Measurements from ENCODE around the gene EIF4G3. TPM values are rescaled to one million over a fixed set of nuclear protein-coding genes. Genes with fewer than 3 reads are reported as not detected.

The EIF4G3 gene
- total and polyA plus RNA-seq, 2 donors (not counting 1 experiment from before 2014, with no cell fraction given) = 53.5 to 67.0 TPM

GRCh38 chr1:20787840-20788795, 388.6 kb downstream of the EIF4G3 start:
- no peaks in the 10 kb centered on the region for H3K9me3 ChIP-seq (ENCODE audit: control insufficient read depth, insufficient read depth, low read depth, low read length)
- peak overlapping the region; percentile 64 to 96 (median 76) for H3K4me3 ChIP-seq (replicated peaks in 1 of 4; ENCODE audit: control extremely low read depth in 1 of 4, insufficient read depth in 1 of 4, low read depth in 3 of 4, low read length in 4 of 4)
- peak; percentile 69 to 89 for DNase-seq (ENCODE audit: low read depth in 2 of 2)
- H3K4me1 ChIP-seq (ENCODE audit: control insufficient read depth, extremely low read depth, insufficient read depth, low read length) = peaks cover 9% of the 10 kb centered on the region
- peak overlapping the region; percentile 65 for H2AFZ ChIP-seq (ENCODE audit: low read length)
- peak overlapping the region; percentile 94 for H3K4me2 ChIP-seq (ENCODE audit: extremely low read depth, insufficient read depth, low read length)
- H3K27me3 ChIP-seq (ENCODE audit: control insufficient read depth, insufficient read depth, low read length) = no peaks in the 10 kb centered on the region
- TF ChIP-seq CTCF (conservative IDR thresholded peaks at IDR 0.05 in 1 of 2, IDR thresholded peaks at IDR 0.05 in 1 of 2; ENCODE audit: low read depth in 1 of 2, low read length in 2 of 2) = no peak
- TF ChIP-seq EZH2 (IDR thresholded peaks at IDR 0.05; ENCODE audit: low read length, missing control alignments) = no peak
- peaks cover 3% of the 10 kb centered on the region for H4K20me1 ChIP-seq (ENCODE audit: control insufficient read depth, extremely low read depth, insufficient read depth, low read length)
- no peaks in the 10 kb centered on the region for H3K36me3 ChIP-seq (ENCODE audit: control insufficient read depth, insufficient read depth, low read length)
- H3K9ac ChIP-seq (ENCODE audit: insufficient read depth, low read length) = peak overlapping the region; percentile 90
- H3K79me2 ChIP-seq (ENCODE audit: control insufficient read depth, insufficient read depth, low read length) = peaks cover 33% of the 10 kb centered on the region
- H3K27ac ChIP-seq (ENCODE audit: insufficient read depth, low read length) = peak overlapping the region; percentile 95

GRCh38 chr1:20787029-20787839, 389.5 kb downstream of the EIF4G3 start, which contains the start of gene HP1BP3:
HP1BP3 (minus strand) TSS chr1:20787307; CDS start chr1:20780440, 6,867 bp downstream.
- Histone ChIP-seq H3K4me3 (replicated peaks in 1 of 4; ENCODE audit: control extremely low read depth in 1 of 4, insufficient read depth in 1 of 4, low read depth in 3 of 4, low read length in 4 of 4) (peak within 1 kb of the TSS; percentile 84 to 98 (median 96)), H3K9me3 (ENCODE audit: control insufficient read depth, insufficient read depth, low read depth, low read length) (no peaks in the 10 kb centered on the region), H3K27me3 (ENCODE audit: control insufficient read depth, insufficient read depth, low read length) (no peaks in the 10 kb centered on the region), H2AFZ (ENCODE audit: low read length) (peak within 1 kb of the TSS; percentile 65), H3K4me2 (ENCODE audit: extremely low read depth, insufficient read depth, low read length) (peak within 1 kb of the TSS; percentile 94), H3K36me3 (ENCODE audit: control insufficient read depth, insufficient read depth, low read length) (no peaks in the 10 kb centered on the region), H3K9ac (ENCODE audit: insufficient read depth, low read length) (peak within 1 kb of the TSS; percentile 90), H4K20me1 (ENCODE audit: control insufficient read depth, extremely low read depth, insufficient read depth, low read length) (peaks cover 3% of the 10 kb centered on the region), H3K79me2 (ENCODE audit: control insufficient read depth, insufficient read depth, low read length) (peaks cover 41% of the 10 kb centered on the region), H3K27ac (ENCODE audit: insufficient read depth, low read length) (peak within 1 kb of the TSS; percentile 96), H3K4me1 (ENCODE audit: control insufficient read depth, extremely low read depth, insufficient read depth, low read length) (peaks cover 3% of the 10 kb centered on the region)
- peak; percentile 64 to 68 for DNase-seq (ENCODE audit: low read depth in 2 of 2)
- TF ChIP-seq CTCF (conservative IDR thresholded peaks at IDR 0.05 in 1 of 2, IDR thresholded peaks at IDR 0.05 in 1 of 2; ENCODE audit: low read depth in 1 of 2, low read length in 2 of 2) = no peak
- TF ChIP-seq EZH2 (IDR thresholded peaks at IDR 0.05; ENCODE audit: low read length, missing control alignments) = no peak
